Endothelial cell of umbilical vein (primary cell): Measurements from ENCODE around the gene BLOC1S3.

Experiments
- CTCF ChIP-seq, 2 donors: IDR thresholded peaks; 1 replicate in 1 of 2; 2 replicates in 1 of 2; pipeline ENCODE4 v1.5.1; 2011; ENCODE audit warnings: low read length in 2 of 2, mild to moderate bottlenecking in 2 of 2, moderate library complexity in 2 of 2, control low read depth in 1 of 2, inconsistent platforms in 1 of 2, low read depth in 1 of 2; ENCODE audit not compliant: insufficient read depth in 1 of 2; ENCODE audit errors: extremely low read depth in 1 of 2
- EZH2 ChIP-seq: IDR thresholded peaks from 2 replicates; pipeline ENCODE4 v1.6.1; 2012; ENCODE audit warnings: borderline replicate concordance, low read depth, mild to moderate bottlenecking, moderate library complexity, low read length, inconsistent platforms; ENCODE audit not compliant: severe bottlenecking
- JUN ChIP-seq: IDR thresholded peaks from 2 replicates; pipeline ENCODE4 v1.6.1; 2011; ENCODE audit warnings: borderline replicate concordance, low read depth; ENCODE audit not compliant: insufficient read length, insufficient read depth
- MAX ChIP-seq: IDR thresholded peaks from 2 replicates; pipeline ENCODE4 v1.6.1; 2011; ENCODE audit not compliant: insufficient read depth, insufficient read length
- MYC ChIP-seq: IDR thresholded peaks from one replicate; pipeline ENCODE4 v1.6.1; 2011; ENCODE audit warnings: mild to moderate bottlenecking, low read depth, low read length
- POLR2A ChIP-seq: IDR thresholded peaks from 2 replicates; pipeline ENCODE4 v1.6.1; 2012; ENCODE audit warnings: low read depth, mild to moderate bottlenecking, control low read depth, low read length
- POLR2AphosphoS5 ChIP-seq: IDR thresholded peaks from 2 replicates; pipeline ENCODE4 v1.6.1; 2012; ENCODE audit warnings: low read depth, mild to moderate bottlenecking, control low read depth, low read length, moderate library complexity; ENCODE audit not compliant: insufficient read depth

- no peak for TF ChIP-seq CTCF (IDR thresholded peaks at IDR 0.05; ENCODE audit: extremely low read depth in 1 of 2, insufficient read depth in 1 of 2, low read depth in 1 of 2, low read length in 2 of 2)
- no peak for TF ChIP-seq MYC
- no peak for TF ChIP-seq EZH2
- TF ChIP-seq MAX: no peak
- TF ChIP-seq POLR2AphosphoS5: no peak
- no peak for TF ChIP-seq POLR2A
- TF ChIP-seq JUN: no peak
Measured at GRCh38 chr19:45151320-45151719, 27.3 kb upstream of the BLOC1S3 start.
